MG63 (cell line): ENCODE results near the gene SNX12. TPM values are rescaled to one million over a fixed set of nuclear protein-coding genes. Genes with fewer than 3 reads are reported as not detected.

ENCODE experiments used
- DNase-seq: peaks from one replicate; pipeline ENCODE4 v3.0.0-alpha.2; 2020
- H3K27me3 ChIP-seq: fragments of 250-450 bp; sonication (Bioruptor Pico); 2 replicates; pipeline ENCODE4 v1.5.1; 2020; ENCODE audit warnings: mild to moderate bottlenecking, moderate library complexity
- H3K36me3 ChIP-seq: fragments of 250-450 bp; sonication (Bioruptor Pico); 2 replicates; pipeline ENCODE4 v1.5.1; 2020; ENCODE audit warnings: mild to moderate bottlenecking, moderate library complexity
- H3K4me3 ChIP-seq: fragments of 250-450 bp; sonication (Bioruptor Pico); 2 replicates; pipeline ENCODE4 v1.5.1; 2020; ENCODE audit warnings: mild to moderate bottlenecking, moderate library complexity
- H3K9me3 ChIP-seq: fragments of 250-450 bp; sonication (Bioruptor Pico); 2 replicates; pipeline ENCODE4 v1.5.1; 2020; ENCODE audit warnings: mild to moderate bottlenecking, moderate library complexity
- total RNA-seq: library from RNA; depleted of rRNA; stranded (reverse); fragments of >200 nt; shearing (Covaris generic); gene quantifications from 2 replicates; pipeline ENCODE4 v1.2.3, GENCODE V29; 2014; ENCODE audit warnings: low replicate concordance; rRNA removed

SNX12 gene
- 35.4 and 101 TPM in 2 replicates for total RNA-seq

DNA sequence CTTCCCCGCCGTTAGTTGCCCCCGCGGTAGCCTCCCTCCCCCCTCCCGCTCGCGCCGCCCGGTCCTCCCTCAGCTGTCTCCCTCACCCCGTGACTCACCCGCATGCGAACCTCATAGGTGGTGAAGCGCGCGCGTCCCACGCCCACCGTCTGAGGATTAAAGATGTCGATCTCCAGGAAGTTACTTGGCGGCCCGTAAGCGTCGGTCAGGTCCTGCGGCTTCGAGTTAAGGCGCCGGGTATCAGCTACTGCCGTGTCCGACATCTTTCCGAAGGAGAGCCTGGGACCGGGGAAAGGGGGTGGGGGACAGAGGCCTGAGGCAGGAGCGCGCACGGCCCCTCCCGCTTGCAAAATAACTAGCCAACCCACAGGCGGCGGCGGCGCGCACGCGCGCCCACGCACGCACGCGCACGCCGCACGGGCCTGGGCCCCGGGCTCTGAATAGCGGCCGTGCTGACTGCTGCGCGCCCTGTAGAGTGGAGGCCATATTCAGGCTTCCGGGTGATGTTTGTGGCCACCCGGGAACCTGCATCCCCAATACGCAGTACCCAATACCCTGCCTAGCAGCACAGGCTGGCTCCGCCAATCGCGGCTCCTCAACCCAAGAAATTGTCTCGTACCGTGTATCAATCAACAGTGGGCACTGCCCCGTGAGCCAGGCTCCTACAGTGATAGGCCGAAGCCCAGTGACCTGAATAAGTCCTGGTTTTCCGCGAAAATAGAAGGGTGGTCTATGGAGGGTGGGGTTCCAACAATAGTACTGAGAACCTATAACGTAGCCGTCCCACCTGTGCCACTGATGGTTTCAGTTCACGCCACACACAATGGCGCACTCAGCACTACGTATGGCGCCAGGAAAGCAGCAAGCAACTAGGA, at the start of gene SNX12:
Gene SNX12, minus strand, starts transcription at position 291 of the 875 bp plus-strand sequence. Its CDS starts 28 bp downstream, at position 263.
- Histone ChIP-seq H3K4me3 (peak within 1 kb of the TSS; percentile 86), H3K9me3 (no peaks in the 10 kb centered on the region), H3K36me3 (no peaks in the 10 kb centered on the region; the same call in 1 of the 2 replicates), H3K27me3 (no peaks in the 10 kb centered on the region; the same call in 1 of the 2 replicates)
- DNase-seq: peak; percentile 94

DNA sequence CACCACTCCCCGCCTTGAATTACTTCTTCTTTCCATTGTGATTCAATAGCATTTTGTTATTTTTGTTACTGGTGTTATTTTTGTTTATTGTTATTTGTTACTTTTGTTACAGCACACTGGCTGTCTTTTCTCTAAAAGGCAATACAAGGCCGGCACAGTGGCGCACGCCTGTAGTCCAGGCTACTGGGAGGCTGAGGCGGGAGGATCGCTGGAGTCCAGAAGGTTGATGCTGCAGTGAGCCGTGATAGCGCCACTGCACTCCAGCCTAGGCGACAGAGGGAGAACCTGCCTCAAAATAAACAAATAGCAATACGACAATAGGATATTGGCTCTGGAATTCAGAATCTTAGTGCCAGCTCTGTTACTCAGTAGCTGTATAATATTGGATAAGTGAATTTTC, 49.2 kb upstream of the SNX12 start:
- no peaks in the 10 kb centered on the region for H3K36me3 ChIP-seq
- no peaks in the 10 kb centered on the region for H3K9me3 ChIP-seq
- no peak overlapping the region for H3K4me3 ChIP-seq
- H3K27me3 ChIP-seq: no peaks in the 10 kb centered on the region
- no peak for DNase-seq

- DNase-seq: no peak
- Histone ChIP-seq H3K36me3 (no peaks in the 10 kb centered on the region), H3K4me3 (no peak overlapping the region), H3K9me3 (no peaks in the 10 kb centered on the region), H3K27me3 (no peaks in the 10 kb centered on the region)
Observed at GRCh38 chrX:71111921-71112431, 43.8 kb upstream of the SNX12 start.

- no peaks in the 10 kb centered on the region for H3K27me3 ChIP-seq
- H3K36me3 ChIP-seq: no peaks in the 10 kb centered on the region
- H3K9me3 ChIP-seq: no peaks in the 10 kb centered on the region
- H3K4me3 ChIP-seq: no peak within 1 kb of the TSS
- DNase-seq: no peak
Observed at GRCh38 chrX:71111141-71111843, 43.2 kb upstream of the SNX12 start, which contains the start of gene IL2RG. TSS of gene IL2RG (minus strand) at chrX:71111577. CDS start at chrX:71111539, 38 bp downstream.

GRCh38 chrX:71109051-71109450, 40.9 kb upstream of the SNX12 start:
- H3K36me3 ChIP-seq: no peaks in the 10 kb centered on the region
- no peaks in the 10 kb centered on the region for H3K27me3 ChIP-seq
- H3K9me3 ChIP-seq: no peaks in the 10 kb centered on the region
- DNase-seq: no peak
- no peak overlapping the region for H3K4me3 ChIP-seq

DNA sequence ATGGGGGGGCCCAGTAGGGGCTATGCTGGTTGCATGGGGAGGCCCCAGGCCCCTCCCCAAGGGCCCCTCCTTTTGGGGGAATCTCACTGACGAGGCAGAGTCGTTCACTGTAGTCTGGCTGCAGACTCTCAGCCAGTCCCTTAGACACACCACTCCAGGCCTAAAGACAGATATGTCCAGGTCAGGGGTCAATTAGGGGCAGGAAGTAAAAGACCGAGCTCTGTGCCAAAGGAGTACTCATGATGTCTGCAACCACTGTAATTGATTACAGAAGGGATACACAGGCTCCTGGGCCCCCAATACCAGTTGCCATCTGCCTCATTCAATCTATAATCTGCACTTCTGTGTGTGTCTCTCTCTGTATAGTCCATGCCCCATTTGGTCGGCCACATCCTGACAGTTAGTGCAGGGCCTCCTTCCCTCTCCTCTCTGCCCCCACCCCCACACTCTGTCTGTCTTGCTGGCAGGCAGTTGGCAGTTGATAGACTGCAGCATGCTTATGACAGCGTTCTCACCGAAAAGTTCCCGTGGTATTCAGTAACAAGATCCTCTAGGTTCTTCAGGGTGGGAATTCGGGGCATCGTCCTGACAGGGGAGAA, 39.7 kb upstream of the SNX12 start:
- H3K4me3 ChIP-seq: no peak overlapping the region
- DNase-seq: no peak
- no peaks in the 10 kb centered on the region for H3K27me3 ChIP-seq
- no peaks in the 10 kb centered on the region for H3K36me3 ChIP-seq
- H3K9me3 ChIP-seq: no peaks in the 10 kb centered on the region

GRCh38 chrX:71107245-71107644, 39.1 kb upstream of the SNX12 start:
- Histone ChIP-seq H3K9me3 (no peaks in the 10 kb centered on the region), H3K4me3 (no peak overlapping the region), H3K27me3 (no peaks in the 10 kb centered on the region), H3K36me3 (no peaks in the 10 kb centered on the region)
- DNase-seq: no peak

DNA sequence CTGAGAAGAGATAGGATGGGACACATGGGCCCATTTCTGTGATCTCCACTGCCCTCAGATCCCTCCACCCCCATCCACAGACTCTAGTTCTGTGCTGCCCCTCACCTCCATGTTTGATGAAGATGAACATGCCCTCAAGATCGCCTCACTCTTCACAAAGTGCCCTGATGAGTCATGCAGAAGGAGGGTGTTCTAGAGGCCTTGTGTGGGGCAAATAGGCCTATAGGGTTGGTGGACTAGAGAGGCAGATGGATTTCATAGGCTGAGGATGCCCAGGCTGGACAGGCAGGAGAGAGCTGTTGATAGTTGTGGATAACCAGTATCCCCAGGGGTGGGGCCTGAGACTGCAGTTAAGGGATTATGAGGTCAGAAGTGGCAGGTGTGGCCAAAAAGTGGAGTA, 38.3 kb upstream of the SNX12 start, which contains the start of gene CXorf65:
Gene CXorf65, minus strand, starts transcription at position 314 of the 400 bp plus-strand sequence. Its CDS starts 184 bp downstream, at position 130.
- Histone ChIP-seq H3K36me3 (no peaks in the 10 kb centered on the region), H3K27me3 (no peaks in the 10 kb centered on the region), H3K4me3 (no peak within 1 kb of the TSS), H3K9me3 (no peaks in the 10 kb centered on the region)
- no peak for DNase-seq

DNA sequence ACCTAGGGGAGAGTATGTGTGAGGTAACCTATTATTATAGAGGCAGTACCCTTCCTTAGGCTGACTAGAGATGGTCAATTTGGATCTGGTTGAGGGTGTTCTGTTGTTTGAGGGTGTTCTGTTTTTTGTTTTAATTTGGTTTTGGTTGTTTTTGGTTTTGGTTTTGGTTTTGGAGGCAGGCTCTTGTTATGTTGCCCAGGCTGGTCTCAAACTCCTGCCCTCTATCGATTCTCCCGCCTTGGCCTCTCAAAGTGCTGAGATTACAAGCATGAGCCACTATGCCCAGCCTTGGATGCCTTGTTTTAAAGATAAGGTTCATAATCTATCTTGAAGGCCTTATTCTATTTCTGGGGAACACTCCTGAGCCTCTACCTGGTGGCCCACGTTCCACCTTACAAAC, 37.5 kb upstream of the SNX12 start:
- DNase-seq: no peak
- H3K36me3 ChIP-seq: no peaks in the 10 kb centered on the region
- H3K4me3 ChIP-seq: no peak overlapping the region
- no peaks in the 10 kb centered on the region for H3K9me3 ChIP-seq
- H3K27me3 ChIP-seq: no peaks in the 10 kb centered on the region

DNA sequence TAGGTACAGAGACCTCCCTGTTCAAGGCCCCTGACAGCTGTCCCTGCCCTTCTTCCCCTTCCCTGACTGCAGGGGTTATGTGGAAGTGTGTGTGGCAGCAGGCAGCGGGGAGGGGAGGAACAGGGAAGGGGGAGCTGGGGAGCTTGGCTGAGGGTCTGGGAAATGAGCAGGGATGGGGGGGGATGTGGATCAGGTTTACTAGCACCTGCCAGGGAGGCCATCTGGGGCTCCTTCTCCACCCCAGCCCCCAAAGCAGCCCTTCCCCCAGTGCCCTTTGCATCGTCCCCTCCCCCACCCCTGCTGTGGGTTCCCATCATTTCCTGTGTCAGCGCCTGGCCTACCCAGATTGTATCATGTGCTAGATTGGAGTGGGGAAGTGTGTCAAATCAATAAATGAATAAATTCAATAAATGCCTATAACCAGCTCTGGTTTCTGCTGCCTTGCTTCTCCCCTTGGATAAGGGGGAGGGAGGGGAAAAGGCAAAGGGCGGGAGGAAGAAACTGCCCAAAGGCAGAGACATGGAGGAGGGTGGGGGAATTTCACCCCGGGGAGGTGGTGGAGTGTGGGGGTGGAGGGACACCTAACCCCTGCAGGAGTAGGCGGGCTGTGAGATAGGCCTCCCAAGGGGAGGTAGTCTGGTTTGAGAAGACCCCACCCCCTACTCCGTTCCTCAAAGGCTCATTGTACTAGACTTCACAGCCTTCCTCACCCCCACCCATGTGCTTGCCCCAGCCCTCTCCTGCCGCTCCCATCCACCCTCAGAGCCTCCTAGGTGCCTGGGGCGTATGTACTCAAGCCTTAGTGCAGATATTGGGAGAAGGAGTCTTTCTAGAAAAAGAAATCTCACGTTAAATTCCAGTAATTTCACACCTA, 35.2 kb upstream of the SNX12 start:
- no peaks in the 10 kb centered on the region for H3K9me3 ChIP-seq
- H3K36me3 ChIP-seq: no peaks in the 10 kb centered on the region
- H3K4me3 ChIP-seq: no peak overlapping the region
- no peaks in the 10 kb centered on the region for H3K27me3 ChIP-seq
- DNase-seq: no peak

GRCh38 chrX:71102292-71102691, 34.2 kb upstream of the SNX12 start:
- no peaks in the 10 kb centered on the region for H3K27me3 ChIP-seq
- no peak for DNase-seq
- H3K4me3 ChIP-seq: no peak overlapping the region
- no peaks in the 10 kb centered on the region for H3K9me3 ChIP-seq
- H3K36me3 ChIP-seq: no peaks in the 10 kb centered on the region

DNA sequence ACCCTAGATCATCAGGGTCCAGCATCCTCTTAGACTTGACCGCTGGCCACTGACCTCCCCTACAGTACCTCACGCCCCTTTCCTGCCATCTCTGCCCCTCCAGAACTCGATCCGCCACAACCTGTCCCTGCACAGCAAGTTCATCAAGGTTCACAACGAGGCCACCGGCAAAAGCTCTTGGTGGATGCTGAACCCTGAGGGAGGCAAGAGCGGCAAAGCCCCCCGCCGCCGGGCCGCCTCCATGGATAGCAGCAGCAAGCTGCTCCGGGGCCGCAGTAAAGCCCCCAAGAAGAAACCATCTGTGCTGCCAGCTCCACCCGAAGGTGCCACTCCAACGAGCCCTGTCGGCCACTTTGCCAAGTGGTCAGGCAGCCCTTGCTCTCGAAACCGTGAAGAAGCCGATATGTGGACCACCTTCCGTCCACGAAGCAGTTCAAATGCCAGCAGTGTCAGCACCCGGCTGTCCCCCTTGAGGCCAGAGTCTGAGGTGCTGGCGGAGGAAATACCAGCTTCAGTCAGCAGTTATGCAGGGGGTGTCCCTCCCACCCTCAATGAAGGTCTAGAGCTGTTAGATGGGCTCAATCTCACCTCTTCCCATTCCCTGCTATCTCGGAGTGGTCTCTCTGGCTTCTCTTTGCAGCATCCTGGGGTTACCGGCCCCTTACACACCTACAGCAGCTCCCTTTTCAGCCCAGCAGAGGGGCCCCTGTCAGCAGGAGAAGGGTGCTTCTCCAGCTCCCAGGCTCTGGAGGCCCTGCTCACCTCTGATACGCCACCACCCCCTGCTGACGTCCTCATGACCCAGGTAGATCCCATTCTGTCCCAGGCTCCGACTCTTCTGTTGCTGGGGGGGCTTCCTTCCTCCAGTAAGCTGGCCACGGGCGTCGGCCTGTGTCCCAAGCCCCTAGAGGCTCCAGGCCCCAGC, 32.7 kb upstream of the SNX12 start:
- H3K4me3 ChIP-seq: no peak overlapping the region
- DNase-seq: no peak
- H3K36me3 ChIP-seq: no peaks in the 10 kb centered on the region
- H3K9me3 ChIP-seq: no peaks in the 10 kb centered on the region
- H3K27me3 ChIP-seq: no peaks in the 10 kb centered on the region

DNA sequence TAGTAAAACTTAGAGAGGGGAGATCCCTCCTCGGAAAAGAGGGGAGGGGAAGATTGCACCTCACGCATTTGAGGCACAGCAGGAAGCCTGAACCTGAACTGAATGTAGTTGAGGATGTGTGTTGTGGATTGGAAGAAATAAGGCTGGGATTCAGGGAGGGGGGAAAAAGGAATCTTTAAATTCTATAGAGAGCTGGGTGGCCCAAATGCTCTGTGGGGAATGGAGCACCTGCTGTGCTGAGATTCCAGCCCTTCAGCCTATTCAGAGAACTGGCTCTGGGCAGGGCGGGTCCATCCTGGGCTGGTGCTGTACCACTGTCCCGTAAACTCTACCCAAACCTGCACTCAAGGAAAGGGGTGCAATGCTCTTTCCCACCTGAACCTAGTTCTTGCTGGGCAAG, 31.6 kb upstream of the SNX12 start:
- no peak for DNase-seq
- Histone ChIP-seq H3K9me3 (no peaks in the 10 kb centered on the region), H3K4me3 (no peak overlapping the region), H3K36me3 (no peaks in the 10 kb centered on the region), H3K27me3 (no peaks in the 10 kb centered on the region)

DNA sequence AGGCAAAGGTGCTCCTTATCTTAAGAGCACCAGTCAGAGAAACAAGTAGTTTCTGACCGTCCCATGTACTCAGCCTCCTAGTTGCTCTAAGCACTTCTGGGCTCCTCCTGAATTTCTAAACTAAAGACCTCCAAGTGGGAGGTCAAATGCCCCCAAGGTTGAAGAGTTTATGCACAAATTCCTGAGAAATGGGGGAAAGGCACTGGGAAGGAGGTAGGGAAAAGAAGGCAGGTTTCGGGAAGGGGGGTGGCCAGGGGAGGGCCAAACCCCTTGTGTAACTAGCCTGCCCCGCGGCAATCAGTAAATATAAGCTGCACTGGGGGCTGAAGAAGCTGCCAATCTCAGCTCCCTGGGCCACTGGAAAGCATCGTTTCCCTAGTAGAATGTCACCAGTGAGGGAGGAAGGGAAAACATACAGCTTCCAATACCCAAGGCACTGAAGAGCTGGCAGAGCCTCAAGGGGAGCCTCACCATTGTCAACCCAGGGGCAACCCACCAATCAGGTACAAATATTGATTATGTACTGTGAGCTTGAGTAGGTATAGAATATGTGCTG, 30.9 kb upstream of the SNX12 start:
- H3K9me3 ChIP-seq: no peaks in the 10 kb centered on the region
- H3K36me3 ChIP-seq: no peaks in the 10 kb centered on the region
- DNase-seq: no peak
- no peaks in the 10 kb centered on the region for H3K27me3 ChIP-seq
- no peak overlapping the region for H3K4me3 ChIP-seq

GRCh38 chrX:71098302-71098701, 30.2 kb upstream of the SNX12 start:
- Histone ChIP-seq H3K27me3 (no peaks in the 10 kb centered on the region), H3K4me3 (no peak overlapping the region), H3K36me3 (no peaks in the 10 kb centered on the region), H3K9me3 (no peaks in the 10 kb centered on the region)
- peak; percentile 20 for DNase-seq
